IMR-90 (cell line): Measurements from ENCODE around the gene HYAL1. TPM values are rescaled to one million over a fixed set of nuclear protein-coding genes. Genes with fewer than 3 reads are reported as not detected.

ENCODE experiments used
- ATAC-seq: fragments of 200-7000 bp; cut with Tn5 transposase; 2 replicates; pipeline ENCODE4 v1.9.1; 2020; ENCODE audit warnings: low read depth, mild to moderate bottlenecking, moderate library complexity
- BruUV-seq: library from RNA; stranded (reverse); fragments of 400-500 nt; replicated peaks from 2 replicates; lab custom pipeline; 2021; lab: Mats Ljungman, UMichigan
- CTCF ChIA-PET: fragments of 300-600 bp; formaldehyde crosslinking; extraction: SDS; loops from one replicate; lab custom pipeline; 2021; ENCODE audit warnings: antibody characterized with exemption; lab: Yijun Ruan, JAX
- POLR2A ChIA-PET: fragments of 300-600 bp; sonication (Branson Sonifier 250); formaldehyde crosslinking; loops from one replicate; lab custom pipeline; 2022; ENCODE audit warnings: antibody characterized with exemption; ENCODE audit not compliant: unreplicated experiment; lab: Charles Lee
- DNase-seq: peaks from one replicate; pipeline ENCODE4 v3.0.0; 2013
- H2AFZ ChIP-seq: replicated peaks from 2 replicates; pipeline ENCODE3; 2013; ENCODE audit warnings: low read length, mild to moderate bottlenecking; ENCODE audit not compliant: poor library complexity
- H2AK5ac ChIP-seq: 2 replicates; pipeline ENCODE4 v1.6.1; 2013; ENCODE audit warnings: low read depth, low read length, inconsistent platforms
- H2AK9ac ChIP-seq: replicated peaks from 2 replicates; pipeline ENCODE3; 2013; ENCODE audit warnings: mild to moderate bottlenecking, low read depth, low read length, moderate library complexity; ENCODE audit not compliant: poor library complexity
- H2BK120ac ChIP-seq: 2 replicates; pipeline ENCODE4 v1.6.1; 2013; ENCODE audit warnings: low read depth, low read length, inconsistent platforms
- H2BK15ac ChIP-seq: 3 replicates; pipeline ENCODE4 v1.6.1; 2013; ENCODE audit warnings: low read depth, low read length, inconsistent platforms
- H2BK20ac ChIP-seq: 2 replicates; pipeline ENCODE4 v1.6.1; 2013; ENCODE audit warnings: low read depth, mild to moderate bottlenecking, inconsistent platforms, low read length, moderate library complexity
- H2BK5ac ChIP-seq: 2 replicates; pipeline ENCODE4 v1.6.1; 2013; ENCODE audit warnings: mild to moderate bottlenecking, low read depth, low read length, inconsistent platforms; ENCODE audit not compliant: poor library complexity, severe bottlenecking
- H3K14ac ChIP-seq: replicated peaks from 2 replicates; pipeline ENCODE4 v1.6.1; 2013; ENCODE audit warnings: low read depth, low read length, inconsistent platforms
- H3K18ac ChIP-seq: 2 replicates; pipeline ENCODE4 v1.6.1; 2013; ENCODE audit warnings: low read depth, low read length, control low read depth
- H3K23ac ChIP-seq: 2 replicates; pipeline ENCODE4 v1.6.1; 2013; ENCODE audit warnings: low read depth, low read length, inconsistent platforms
- H3K27ac ChIP-seq: 2 replicates; pipeline ENCODE4 v1.5.1; 2013; ENCODE audit warnings: mild to moderate bottlenecking, control low read depth, low read length; ENCODE audit not compliant: insufficient read depth
- H3K27me3 ChIP-seq: 2 replicates; pipeline ENCODE4 v1.6.1; 2013; ENCODE audit warnings: low read length; ENCODE audit not compliant: control insufficient read depth, insufficient read depth
- H3K36me3 ChIP-seq: 2 replicates; pipeline ENCODE4 v1.6.1; 2013; ENCODE audit warnings: low read length, mixed read lengths; ENCODE audit not compliant: control insufficient read depth, insufficient read depth
- H3K4ac ChIP-seq: 2 replicates; pipeline ENCODE4 v1.6.1; 2013; ENCODE audit warnings: low read depth, low read length, inconsistent platforms
- H3K4me1 ChIP-seq: 2 replicates; pipeline ENCODE4 v1.6.1; 2013; ENCODE audit warnings: low read length, mixed read lengths; ENCODE audit not compliant: control insufficient read depth, insufficient read depth
- H3K4me2 ChIP-seq: 2 replicates; pipeline ENCODE4 v1.6.1; 2013; ENCODE audit warnings: low read depth, mild to moderate bottlenecking, control low read depth, low read length, moderate library complexity
- H3K4me3 ChIP-seq: 2 replicates; pipeline ENCODE4 v1.5.1; 2013; ENCODE audit warnings: low read depth, mild to moderate bottlenecking, control low read depth, low read length, moderate library complexity; ENCODE audit not compliant: insufficient read depth
- H3K56ac ChIP-seq: 2 replicates; pipeline ENCODE4 v1.6.1; 2013; ENCODE audit warnings: low read length, inconsistent platforms; ENCODE audit not compliant: insufficient read depth; ENCODE audit errors: extremely low read depth
- H3K79me1 ChIP-seq, 2 experiments: 2 replicates each; pipeline ENCODE4 v1.6.1; 2013; ENCODE audit warnings: low read length in 2 of 2, inconsistent platforms in 1 of 2, low read depth in 1 of 2
- H3K9ac ChIP-seq: 2 replicates; pipeline ENCODE4 v1.6.1; 2013; ENCODE audit warnings: low read depth, low read length, control low read depth
- H3K9me1 ChIP-seq: 2 replicates; pipeline ENCODE4 v1.6.1; 2013; ENCODE audit warnings: low read length, inconsistent platforms; ENCODE audit not compliant: insufficient read depth
- H3K9me3 ChIP-seq: 2 replicates; pipeline ENCODE4 v1.6.1; 2013; ENCODE audit warnings: low read length; ENCODE audit not compliant: control insufficient read depth, insufficient read depth
- H4K20me1 ChIP-seq: 2 replicates; pipeline ENCODE4 v1.6.1; 2013; ENCODE audit warnings: low read length, inconsistent platforms; ENCODE audit not compliant: insufficient read depth
- H4K5ac ChIP-seq: 2 replicates; pipeline ENCODE4 v1.6.1; 2013; ENCODE audit warnings: mild to moderate bottlenecking, low read depth, low read length, control low read depth
- H4K8ac ChIP-seq, 2 experiments: 2 replicates each; pipeline ENCODE4 v1.6.1; 2013; ENCODE audit warnings: low read depth in 2 of 2, low read length in 2 of 2, control low read depth in 1 of 2, inconsistent platforms in 1 of 2
- H4K91ac ChIP-seq: 2 replicates; pipeline ENCODE4 v1.6.1; 2013; ENCODE audit warnings: low read depth, low read length, inconsistent platforms; ENCODE audit not compliant: insufficient read depth
- CHD1 ChIP-seq: IDR thresholded peaks from 2 replicates; pipeline ENCODE4 v1.6.1; 2012; ENCODE audit warnings: low read depth, low read length, improper control_type of control experiment
- MAFK ChIP-seq: IDR thresholded peaks from 2 replicates; pipeline ENCODE4 v1.6.1; 2012; ENCODE audit warnings: low read depth, low read length, improper control_type of control experiment
- RCOR1 ChIP-seq: IDR thresholded peaks from 2 replicates; pipeline ENCODE4 v1.6.1; 2012; ENCODE audit warnings: mild to moderate bottlenecking, low read length, improper control_type of control experiment; ENCODE audit not compliant: insufficient replicate concordance
- RFX5 ChIP-seq: IDR thresholded peaks from 2 replicates; pipeline ENCODE4 v1.8.0; 2012; ENCODE audit warnings: low read depth, mild to moderate bottlenecking, low read length, moderate library complexity
- WGBS, 2 experiments: methylation state at CpG; one replicate each; pipeline versions ENCODE4 v1.1.5 to v1.1.7; 2013; ENCODE audit warnings: missing lambda C conversion rate in 2 of 2; ENCODE audit not compliant: insufficient read length in 1 of 2; ENCODE audit errors: extremely low coverage in 2 of 2; 5-methylcytosine and 5-hydroxymethylcytosine counted together
- dilution Hi-C: fragments of 300-500 bp; cut with HindIII; formaldehyde crosslinking; loops from one replicate; pipeline ENCODE4 v1.14.3; 2018; ENCODE audit warnings: low sequenced_read_pairs; ENCODE audit not compliant: unreplicated experiment
- in situ Hi-C: fragments of 300-500 bp; cut with MboI; formaldehyde crosslinking; loops from 3 replicates; pipeline ENCODE4 v1.14.3; 2019; ENCODE audit warnings: low sequenced_read_pairs, inconsistent platforms, mixed read lengths
- intact Hi-C: fragments of 100-400 bp; cut with micrococcal nuclease; formaldehyde crosslinking; loops from 2 replicates; pipeline ENCODE4 v1.10.0; 2022
- polyA plus RNA-seq, 3 experiments: library from polyadenylated mRNA; depleted of rRNA; stranded (reverse); fragments of >200 nt; gene quantifications; 2 replicates each; pipeline ENCODE4 v1.2.3, GENCODE V29; 2012; ENCODE audit warnings: low replicate concordance in 1 of 3
- total RNA-seq: library from RNA; depleted of rRNA; stranded (reverse); fragments of >200 nt; gene quantifications from 2 replicates; pipeline ENCODE4 v1.2.3, GENCODE V29; 2012

Gene HYAL1
- total and polyA plus RNA-seq, 2 of the 4 experiments (the other 2 are of a cell fraction) = 0.32 to 0.36 TPM

GRCh38 chr3:50289130-50289529 is 14.2 kb downstream of the HYAL1 start:
- H4K5ac ChIP-seq = no peak overlapping the region
- DNase-seq = no peak
- no peak overlapping the region for H2AK9ac ChIP-seq
- no peak overlapping the region for H2BK5ac ChIP-seq
- H2BK120ac ChIP-seq = no peak overlapping the region
- no peak overlapping the region for H3K9ac ChIP-seq
- H3K36me3 ChIP-seq = peaks cover 34% of the 10 kb centered on the region
- no peaks in the 10 kb centered on the region; the same call in 1 of the 2 replicates for H3K9me1 ChIP-seq
- in situ Hi-C loops (no loop called here), dilution Hi-C loops (no loop called here), intact Hi-C loops (no loop called here)
- no peak overlapping the region for H2AFZ ChIP-seq
- ATAC-seq = no peak
- peaks cover 14 to 31% of the 10 kb centered on the region in 2 experiments for H3K79me1 ChIP-seq
- POLR2A ChIA-PET = no interaction called here
- no peaks in the 10 kb centered on the region for H3K9me3 ChIP-seq
- H3K4me2 ChIP-seq = no peak overlapping the region
- H4K20me1 ChIP-seq = no peaks in the 10 kb centered on the region; the same call in 1 of the 2 replicates
- CTCF ChIA-PET = no interaction called here
- no peaks in the 10 kb centered on the region for H3K27me3 ChIP-seq
- no peak overlapping the region for H3K4ac ChIP-seq
- H3K23ac ChIP-seq = no peak overlapping the region
- H4K8ac ChIP-seq = no peak overlapping the region
- no TSS peak for BruUV-seq
- H3K4me1 ChIP-seq = peaks cover 8% of the 10 kb centered on the region
- no peak overlapping the region for H2BK20ac ChIP-seq
- no CpG with 5 or more reads among the region's 6 CpGs for WGBS, 2 experiments
- no peak overlapping the region for H3K18ac ChIP-seq
- no peak overlapping the region for H3K56ac ChIP-seq
- no peak overlapping the region for H3K14ac ChIP-seq
- H2AK5ac ChIP-seq = no peak overlapping the region
- no peak overlapping the region for H4K91ac ChIP-seq
- no peak overlapping the region for H2BK15ac ChIP-seq
- H3K4me3 ChIP-seq = no peak overlapping the region
- no peak overlapping the region for H3K27ac ChIP-seq
- TF ChIP-seq RFX5 (no peak), CHD1 (no peak), MAFK (no peak), RCOR1 (no peak)
